HG02571 (cell line): ENCODE results near the gene DMPK.

Experiments used
- ATAC-seq: cut with Tn5 transposase; IDR thresholded peaks from one replicate; pipeline ENCODE4 v1.9.1; 2021; ENCODE audit warnings: mild to moderate bottlenecking, moderate library complexity; ENCODE audit not compliant: unreplicated experiment

Gene DMPK, protein sequence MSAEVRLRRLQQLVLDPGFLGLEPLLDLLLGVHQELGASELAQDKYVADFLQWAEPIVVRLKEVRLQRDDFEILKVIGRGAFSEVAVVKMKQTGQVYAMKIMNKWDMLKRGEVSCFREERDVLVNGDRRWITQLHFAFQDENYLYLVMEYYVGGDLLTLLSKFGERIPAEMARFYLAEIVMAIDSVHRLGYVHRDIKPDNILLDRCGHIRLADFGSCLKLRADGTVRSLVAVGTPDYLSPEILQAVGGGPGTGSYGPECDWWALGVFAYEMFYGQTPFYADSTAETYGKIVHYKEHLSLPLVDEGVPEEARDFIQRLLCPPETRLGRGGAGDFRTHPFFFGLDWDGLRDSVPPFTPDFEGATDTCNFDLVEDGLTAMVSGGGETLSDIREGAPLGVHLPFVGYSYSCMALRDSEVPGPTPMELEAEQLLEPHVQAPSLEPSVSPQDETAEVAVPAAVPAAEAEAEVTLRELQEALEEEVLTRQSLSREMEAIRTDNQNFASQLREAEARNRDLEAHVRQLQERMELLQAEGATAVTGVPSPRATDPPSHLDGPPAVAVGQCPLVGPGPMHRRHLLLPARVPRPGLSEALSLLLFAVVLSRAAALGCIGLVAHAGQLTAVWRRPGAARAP

DNA sequence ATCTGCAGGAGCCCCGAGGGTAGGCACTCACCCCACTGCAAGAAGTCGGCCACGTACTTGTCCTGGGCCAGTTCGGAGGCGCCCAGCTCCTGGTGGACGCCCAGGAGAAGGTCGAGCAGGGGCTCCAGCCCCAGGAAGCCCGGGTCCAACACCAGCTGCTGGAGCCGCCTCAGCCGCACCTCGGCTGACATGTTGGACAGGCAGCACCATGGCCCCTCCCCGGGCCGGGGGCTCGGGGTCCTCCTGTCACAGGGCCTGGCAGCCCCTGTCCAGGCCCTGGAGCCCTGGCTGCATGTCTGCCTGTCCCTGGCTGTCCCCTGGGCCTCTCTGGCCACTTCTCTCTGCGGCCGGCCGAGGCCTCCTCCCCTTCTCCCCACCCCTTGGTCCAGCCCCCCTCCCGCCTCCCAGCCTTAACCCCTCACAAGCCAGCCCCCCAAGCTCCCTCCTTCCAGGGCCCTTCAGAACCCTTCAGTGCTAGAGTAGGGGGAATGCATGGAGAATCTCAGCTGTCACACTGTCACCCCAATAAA lies at the start of gene DMPK:
TSS of gene DMPK (minus strand) at position 329 of the 530 bp plus-strand sequence. CDS start at position 191, 138 bp downstream.
- ATAC-seq = no peak

DNA sequence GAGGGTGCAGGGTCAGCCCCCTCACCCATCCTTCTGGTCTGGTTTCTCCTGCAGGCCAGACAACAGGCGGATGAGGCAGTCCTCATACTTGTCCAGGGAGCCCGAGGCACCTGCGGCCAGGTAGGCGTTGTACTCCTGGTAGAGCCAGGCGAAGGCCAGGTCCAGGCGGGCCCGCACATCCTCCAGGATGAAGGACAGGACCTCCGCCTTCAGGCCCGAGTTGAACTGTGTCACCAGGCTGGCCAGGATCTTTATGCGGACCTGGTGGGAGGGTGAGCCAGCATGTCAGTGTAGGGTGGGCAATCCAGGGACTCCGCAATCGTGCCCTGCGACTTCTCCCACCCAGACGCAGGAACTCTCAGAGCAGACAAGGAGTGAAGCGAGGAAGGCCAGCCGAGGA lies 46.7 kb upstream of the DMPK start:
- no peak for ATAC-seq

DNA sequence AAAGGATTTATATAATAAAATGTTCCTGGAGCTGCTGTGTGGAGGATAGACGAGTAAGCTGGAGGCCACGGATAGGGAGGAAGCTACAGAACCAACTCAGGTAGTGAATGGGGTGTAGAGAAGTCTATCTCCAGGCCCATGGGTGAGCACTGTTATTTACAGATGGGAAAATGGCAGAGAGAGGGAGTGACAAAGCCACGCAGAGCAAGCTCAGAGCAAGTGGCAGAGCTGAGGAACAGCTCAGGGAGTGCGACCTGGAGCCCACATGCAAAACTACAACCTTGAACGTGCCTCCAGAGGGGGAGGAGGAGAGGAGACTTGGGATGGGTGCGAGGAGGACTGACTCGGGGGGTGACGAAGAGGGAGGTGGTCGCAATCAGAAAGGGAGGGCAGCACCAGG lies 46.2 kb upstream of the DMPK start:
- ATAC-seq = no peak

DNA sequence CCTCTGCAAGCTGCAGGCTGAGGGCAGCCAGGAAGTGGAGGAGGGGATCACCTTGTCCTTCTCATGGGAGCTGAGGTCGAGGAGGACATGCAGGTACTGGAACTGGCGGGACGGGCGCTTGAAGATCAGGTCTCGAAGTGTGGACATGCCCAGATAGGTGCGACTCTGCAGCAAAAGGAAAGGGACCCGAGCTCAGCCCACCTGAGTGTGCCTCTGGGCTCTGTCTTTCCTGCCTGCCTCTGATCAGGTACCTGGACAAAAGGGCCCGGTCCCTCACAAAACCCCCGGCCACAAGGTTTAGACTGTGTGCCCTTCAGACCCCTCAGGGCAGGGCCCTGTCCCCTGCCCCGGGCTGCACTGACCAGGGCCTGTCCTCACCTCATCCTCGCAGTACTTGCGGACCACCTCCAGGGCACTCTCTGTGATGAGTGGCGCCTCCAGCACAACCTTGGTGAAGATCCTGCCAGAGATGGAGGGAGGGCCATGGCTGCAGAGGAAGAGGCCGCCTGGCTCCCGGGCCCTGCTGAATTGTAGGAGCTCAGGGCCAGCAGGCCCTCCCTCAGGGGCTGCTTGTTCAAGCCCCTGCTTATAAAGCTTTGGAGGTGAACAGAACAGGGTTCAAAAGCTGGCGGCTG lies 45.3 kb upstream of the DMPK start:
- ATAC-seq = no peak

DNA sequence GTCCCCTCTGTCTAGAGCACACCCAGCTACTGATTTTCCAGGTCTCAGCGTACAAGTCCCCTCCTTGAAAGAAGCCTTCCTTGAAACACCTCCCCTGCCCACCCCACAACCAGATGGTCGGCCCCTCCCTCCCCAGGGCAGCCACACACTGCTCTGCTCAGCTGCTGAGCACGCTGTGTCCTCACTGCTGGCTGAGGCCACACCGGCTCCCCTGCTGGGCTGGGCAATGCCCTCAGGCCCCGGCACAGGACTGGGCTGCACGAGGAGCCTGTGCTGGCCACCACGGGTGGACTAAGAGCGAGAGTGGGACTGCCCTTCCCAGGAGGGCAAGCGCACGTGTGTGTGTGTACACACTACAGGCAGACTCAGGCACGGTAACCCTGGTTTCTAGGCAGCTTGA lies 44.6 kb upstream of the DMPK start:
- ATAC-seq = no peak

DNA sequence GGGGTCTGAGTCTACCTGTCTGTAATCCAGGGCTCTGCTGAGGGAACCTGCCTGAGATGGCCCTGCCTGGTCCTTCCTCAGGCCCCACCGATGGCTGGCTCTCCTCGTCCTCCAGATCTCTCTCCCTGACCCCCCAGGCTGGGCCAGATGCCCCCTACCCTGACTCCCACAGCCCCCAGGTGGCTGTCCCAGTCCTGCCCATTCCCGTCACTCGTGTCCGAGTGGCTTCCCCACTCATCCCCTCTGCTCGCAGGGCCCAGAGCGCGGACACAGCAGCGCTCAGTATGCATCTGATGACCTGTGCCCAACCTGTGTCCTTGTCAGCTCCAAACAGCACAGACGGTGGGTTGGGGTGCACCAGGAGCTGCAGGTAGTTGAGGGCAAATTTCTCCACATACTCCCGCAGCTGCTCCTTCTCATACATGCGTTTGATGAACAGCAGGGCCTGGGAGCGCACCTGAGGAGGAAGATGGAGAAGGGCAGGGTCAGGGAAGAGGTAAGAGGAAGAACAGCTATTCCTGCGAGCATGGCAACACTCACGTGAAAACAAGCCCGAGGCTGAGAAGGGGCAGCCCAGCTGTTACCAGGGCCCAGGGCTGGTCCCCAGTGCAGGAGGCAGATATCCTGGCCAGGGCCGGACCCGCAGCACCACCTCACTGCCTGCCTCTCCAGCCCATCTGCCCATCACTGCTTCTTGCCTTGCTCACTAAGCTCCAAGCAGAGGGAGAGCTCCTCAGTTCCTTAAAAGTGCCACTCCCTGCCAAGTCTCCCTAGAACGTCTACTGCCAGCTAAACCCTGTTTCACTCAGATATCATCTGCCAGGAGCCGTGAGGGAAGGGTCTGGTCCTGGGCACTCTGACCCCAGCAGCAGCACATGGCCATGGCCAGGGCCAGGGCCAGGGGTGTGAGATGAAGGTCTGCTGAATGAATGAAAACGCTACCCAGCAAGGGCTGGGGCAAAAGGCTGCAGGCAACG lies 43.9 kb upstream of the DMPK start:
- ATAC-seq = no peak

DNA sequence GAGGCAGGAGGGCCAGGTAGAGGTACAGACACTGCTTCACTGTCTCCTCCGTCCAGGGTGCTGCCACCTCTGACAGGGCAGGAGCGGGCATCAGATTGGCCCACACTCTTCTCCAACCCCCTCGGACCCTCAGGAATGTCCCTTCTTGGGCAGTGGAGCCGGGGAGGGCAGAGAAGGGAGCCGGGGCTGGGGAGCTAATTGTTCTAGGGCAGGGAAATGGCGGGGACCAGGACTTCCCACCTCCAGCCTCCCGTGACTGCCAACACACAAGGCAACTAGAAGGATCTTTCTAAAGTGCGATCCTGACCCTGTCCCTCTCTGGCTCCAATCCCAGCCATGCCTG lies 42.9 kb upstream of the DMPK start:
- ATAC-seq = no peak

DNA sequence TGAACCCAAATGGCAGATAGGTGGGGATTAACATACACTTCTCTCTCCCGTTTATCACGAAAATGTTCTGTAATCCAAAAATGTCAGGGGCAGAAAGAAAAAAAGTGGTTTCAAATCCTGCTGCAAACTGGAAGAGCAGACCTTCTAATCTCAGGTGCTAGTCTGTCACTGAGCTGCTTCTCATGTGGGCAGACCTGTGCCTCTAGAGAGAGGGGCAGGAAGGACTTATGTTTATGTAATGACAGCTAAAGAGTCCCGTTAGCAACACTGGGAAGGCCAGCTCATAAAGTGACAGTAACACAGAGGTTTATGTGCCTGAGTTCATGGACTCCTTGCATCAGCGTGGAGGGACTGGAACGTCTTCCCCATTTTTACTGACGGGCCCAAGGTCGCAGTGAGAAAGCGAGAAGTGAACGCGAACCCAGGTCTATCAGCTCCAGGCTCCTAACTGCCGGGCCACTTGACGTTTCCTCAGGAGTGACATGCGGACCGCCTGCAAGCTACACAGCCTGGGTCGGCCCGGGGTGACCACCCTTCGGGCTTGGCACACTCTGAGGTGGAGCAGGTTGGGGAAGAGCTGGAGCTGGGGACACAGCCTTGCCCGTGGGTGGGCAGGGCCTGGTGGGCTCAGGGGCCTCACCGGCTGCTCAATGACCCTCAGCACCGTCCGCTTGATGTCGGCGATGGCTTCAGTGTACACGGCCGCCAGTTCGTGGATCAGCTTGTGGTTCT lies 42.4 kb upstream of the DMPK start:
- ATAC-seq = no peak

DNA sequence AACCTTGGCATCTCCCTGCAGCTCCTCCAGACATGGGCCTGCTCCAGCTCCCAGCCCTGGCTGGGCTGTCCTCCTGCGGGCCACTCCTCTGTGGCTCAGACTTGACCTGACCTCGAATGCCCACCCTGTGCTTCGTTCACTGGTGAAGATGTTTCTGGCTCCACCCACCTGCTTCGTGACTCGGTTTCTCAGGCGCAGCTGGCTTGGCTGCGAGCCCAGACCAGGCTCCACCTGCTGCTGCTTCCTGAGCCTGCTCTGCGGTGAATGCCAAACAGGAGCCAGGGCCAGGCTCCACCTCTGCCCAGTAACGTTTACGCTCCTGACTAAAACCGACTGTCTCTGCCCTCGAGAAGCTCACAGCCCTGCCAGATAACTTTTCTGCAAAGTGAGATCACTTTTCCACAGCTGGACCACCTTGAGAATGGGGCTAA lies 41.8 kb upstream of the DMPK start:
- no peak for ATAC-seq

DNA sequence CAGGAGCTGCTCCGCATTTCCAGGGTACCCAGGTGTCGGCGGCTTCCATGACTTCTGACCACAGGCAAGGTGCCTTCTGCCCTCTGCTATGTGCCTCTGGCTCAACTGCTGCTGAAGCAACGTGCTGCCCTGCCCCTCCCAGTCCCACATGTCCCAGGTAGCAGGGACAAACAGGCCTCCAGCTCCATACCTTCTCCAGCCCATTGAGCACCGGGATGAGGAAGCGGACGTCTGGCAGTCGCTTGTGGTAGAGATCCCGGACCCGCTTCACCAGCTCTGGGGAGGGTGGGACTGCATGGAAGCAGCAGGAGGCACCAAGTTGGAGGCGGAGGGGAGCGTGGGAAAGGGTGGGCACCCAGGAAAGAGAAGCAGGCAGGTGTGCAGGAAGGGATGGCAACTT lies 40.9 kb upstream of the DMPK start:
- ATAC-seq = no peak

DNA sequence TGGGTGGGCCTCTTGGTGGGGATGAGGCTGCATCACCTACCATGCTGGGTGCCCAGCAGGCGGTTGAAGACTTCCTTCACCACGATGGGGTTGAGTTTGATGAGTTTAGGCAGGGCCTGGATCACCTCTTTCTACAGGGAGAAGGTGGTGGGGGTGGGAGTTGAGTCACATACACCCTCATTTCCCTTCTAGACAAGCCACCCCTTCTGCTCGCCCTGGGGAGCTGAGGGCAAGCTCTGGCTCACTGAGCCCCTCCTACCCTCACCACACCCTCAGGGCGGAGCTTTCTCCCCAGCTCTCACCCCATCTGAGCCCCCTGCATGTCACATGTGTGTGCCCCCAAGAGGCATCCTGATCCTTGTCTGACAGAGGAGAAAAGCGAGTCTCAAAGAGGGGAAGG lies 40.4 kb upstream of the DMPK start:
- no peak for ATAC-seq

DNA sequence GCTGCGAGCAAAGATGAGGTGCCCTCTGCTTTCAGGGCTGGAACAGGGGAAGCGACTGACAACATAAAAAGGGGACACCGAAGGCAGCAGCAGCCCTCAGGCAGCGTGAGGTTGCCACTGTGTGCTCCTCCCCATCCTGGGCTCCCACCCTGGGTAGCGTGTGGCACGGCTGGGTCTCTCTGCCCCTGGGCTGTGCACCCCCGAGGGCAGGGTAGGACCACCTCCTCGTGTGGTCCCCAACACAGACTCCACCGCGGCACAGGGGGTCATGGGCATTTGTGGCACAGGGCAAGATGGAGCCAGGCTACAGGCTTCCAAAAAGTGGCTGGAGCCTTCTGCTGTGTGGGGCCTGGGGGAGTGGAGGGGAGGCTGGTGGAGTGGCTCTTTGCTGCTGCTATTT lies 39.3 kb upstream of the DMPK start:
- no peak for ATAC-seq

DNA sequence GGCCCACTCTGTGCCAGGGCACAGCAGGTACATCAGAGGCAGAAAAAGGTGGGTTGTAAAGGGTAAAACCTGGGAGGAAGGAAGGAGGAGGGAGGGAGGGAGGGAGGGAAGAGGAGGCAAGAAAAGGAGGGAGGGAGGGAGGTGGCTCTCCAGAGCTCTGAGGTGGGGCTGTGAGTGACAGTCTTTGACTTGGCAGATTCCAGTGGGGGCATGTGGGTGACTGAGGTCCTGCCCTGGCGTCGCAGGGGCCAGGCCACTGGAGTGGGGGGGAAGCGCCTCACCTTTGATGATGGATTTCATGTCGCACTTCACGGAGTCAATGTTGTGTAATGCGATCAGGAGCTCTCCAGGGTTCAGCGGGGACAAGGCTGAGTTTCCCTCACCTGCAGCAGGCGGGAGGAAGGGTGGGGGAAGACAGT lies 38.8 kb upstream of the DMPK start:
- no peak for ATAC-seq

DNA sequence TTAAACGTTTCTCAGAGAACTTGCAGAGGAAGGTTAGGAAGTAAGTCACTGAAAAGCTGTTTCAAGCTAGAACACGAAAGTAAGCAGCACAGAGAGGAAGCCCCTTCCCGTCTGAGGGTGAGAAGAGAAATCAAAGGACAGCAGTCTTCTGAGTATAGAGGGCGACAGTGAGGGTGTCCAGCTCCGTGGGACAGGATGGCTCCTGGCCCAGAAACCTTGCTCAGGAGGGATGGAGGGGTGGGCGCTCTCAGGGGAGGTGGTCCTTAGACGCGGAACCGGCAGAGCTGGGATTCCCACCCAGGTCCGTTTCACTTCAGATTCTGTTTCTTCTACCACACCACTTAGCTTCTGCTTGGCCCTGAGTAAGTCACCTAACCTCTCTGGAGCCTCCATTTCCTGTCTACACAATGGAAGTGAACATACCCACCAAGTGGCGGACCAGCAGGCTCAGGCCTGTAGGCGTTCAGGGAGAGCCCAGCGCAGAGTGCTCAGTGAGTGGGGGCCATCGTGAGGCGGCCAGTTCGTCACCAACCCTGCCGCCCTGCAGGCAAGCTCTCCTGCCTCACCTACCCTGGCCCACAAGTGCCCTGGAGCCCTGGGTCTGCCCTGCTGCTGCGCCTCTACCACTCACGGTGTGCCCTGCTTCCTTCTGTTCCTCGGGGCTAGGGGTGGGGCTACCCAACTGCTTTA lies 38.3 kb upstream of the DMPK start:
- no peak for ATAC-seq

DNA sequence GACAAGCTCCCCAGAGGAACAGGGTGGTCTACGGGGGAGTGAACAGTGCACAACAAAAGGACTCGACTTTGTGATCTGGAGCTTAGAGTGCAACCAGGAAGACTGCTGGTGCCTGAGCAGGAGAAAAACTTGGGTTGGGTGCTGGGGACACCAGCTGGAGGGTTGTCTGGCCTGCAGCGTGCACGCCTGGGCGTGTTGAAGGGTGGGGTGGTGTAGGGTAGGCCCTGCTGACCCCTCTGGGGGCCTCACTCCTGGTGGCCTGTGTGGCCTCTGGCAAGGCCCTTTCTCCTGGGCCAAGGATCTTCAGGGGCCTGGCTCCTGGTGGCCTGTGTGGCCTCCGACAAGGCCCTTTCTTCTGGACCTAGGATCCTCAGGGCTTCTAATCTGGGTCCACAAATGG lies 37.5 kb upstream of the DMPK start:
- ATAC-seq = no peak

DNA sequence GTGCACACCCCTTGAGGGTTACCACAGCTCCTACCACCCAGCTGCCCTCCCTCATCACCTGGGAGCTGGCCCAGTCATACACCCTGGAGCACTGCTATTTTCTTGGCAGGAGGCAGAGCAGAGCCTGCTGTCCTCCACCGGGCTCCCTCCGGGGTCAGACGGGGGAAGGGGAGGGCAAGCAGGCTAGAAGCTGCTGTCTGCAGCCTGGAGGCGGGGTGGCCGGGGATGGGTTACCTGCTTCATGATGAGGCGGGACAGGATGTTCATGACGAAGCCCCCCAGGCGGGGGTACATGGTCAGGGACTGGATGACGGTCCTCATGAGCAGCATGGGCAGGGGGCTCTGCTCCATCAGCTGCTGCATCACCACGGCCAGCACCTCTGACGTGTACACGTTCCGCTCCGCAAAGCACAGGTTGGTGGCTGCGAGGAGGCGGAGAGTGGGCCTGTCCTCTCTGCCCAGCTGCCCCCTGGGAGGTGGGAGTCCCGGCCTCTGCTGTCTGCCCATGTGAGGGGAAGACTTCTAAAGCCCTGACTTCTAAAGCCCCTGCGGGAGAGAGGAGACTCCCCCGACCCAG lies 35.5 kb upstream of the DMPK start:
- no peak for ATAC-seq

DNA sequence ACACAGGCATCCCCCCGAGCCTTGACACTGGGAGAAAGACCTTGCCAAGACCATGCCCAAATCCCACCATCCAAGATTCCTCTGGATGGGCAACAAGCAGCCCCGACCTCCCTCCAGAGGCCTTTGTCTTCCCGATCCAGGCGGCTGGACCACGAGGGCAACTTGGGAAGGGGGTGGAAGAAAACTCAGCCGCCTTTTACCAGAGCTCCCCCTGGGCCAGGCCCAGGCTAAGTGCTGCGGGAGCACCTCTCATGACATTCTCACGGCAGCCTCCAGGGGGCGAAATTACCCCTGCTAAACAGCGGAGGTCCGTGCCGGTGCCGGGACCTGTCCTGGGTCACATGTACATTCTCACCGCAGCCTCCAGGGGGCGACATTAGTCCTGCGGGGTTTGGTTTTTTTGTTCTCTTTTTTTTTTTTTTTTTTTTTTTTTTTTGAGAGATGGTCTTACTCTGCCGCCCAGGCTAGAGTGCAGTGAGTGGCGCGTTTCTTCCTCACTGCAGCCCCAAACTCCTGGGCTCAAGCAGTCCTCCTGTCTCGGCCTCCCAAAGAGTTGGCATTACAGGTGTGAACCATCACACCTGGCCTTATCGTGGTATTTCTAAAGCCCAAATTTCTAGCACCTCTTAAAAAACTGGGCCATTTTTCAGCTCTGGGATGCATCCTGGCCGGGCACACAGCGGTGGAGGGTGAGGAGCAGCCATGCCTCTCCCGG lies 34.9 kb upstream of the DMPK start:
- peak; percentile 77 for ATAC-seq

DNA sequence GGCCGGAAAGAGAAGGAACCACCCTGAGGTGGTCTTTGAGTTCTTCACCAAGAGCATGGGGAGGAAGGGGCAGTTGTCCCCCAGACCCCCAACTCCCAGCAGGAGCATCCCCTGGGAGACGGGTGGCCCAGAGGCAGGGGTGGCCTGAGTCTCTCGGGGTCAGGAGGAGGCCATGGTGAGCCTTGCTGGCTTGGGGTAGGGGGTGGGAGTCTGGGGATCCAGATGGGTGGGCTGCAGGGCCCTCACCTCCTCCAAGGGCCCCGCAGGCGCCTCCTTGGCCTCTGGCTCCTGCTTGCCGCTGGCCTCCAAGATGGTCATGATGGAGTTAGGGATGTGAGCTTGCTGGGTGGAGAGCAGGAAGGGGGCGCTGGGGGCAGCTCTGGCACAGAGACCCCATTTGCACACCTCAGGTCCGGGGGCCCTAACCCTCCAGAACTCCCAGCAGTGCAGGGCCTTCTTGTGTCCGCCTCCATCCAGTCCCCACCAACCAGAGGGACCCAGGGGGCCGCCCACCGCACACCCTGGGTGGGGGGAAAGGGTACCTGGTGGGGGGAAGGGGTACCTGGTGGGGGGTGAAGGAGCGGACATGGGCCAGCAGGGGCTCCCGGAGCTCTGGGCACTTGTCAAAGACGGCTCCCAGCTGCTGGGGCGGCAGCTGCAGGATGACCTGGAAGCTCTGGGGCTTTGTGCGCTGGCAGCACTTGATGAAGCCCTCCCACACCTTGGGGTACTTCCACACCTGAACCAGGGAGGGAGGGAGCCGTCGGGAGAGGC lies 34.1 kb upstream of the DMPK start:
- ATAC-seq = no peak
